Breast epithelium (tissue), 3 donors: Measurements from ENCODE around the gene PPP2R2B.

Experiments
- CTCF ChIP-seq, 3 donors: fragments of 450-650 bp; IDR thresholded peaks; one replicate each; pipeline ENCODE4 v1.5.1; 2016 to 2017; ENCODE audit warnings: antibody characterized with exemption in 3 of 3, mild to moderate bottlenecking in 3 of 3, moderate library complexity in 3 of 3
- POLR2A ChIP-seq: fragments of 450-650 bp; IDR thresholded peaks from one replicate; pipeline ENCODE4 v1.6.1; 2016; ENCODE audit warnings: antibody characterized with exemption, mild to moderate bottlenecking, moderate library complexity
- POLR2AphosphoS5 ChIP-seq, 3 donors: sonication (generic); formaldehyde crosslinking; IDR thresholded peaks; one replicate each; pipeline ENCODE4 v1.6.1; 2017; ENCODE audit warnings: antibody characterized with exemption in 3 of 3

- TF ChIP-seq POLR2A (no peak), CTCF (IDR thresholded peaks at IDR 0.05) (no peak), POLR2AphosphoS5 (IDR thresholded peaks at IDR 0.05) (no peak)
These were observed 18.2 kb downstream of the PPP2R2B start for GRCh38 chr5:146860213-146860893.
